Thyroid gland (tissue), 4 donors: Measurements from ENCODE around the gene GADD45A. TPM values are rescaled to one million over a fixed set of nuclear protein-coding genes. Genes with fewer than 3 reads are reported as not detected.
"Not testable (repeated sequence)": the region's sequence is repeated elsewhere in the genome, so short reads cannot be mapped to it uniquely, and the experiment has no call there.

ENCODE experiments used
- DNase-seq, 2 donors: peaks; one replicate each; pipeline ENCODE4 v3.0.0-alpha.2; 2019
- H3K27ac ChIP-seq, 3 donors: fragments of 200-600 bp; sonication (generic); 1 replicate in 2 of 3; 2 replicates in 1 of 3; pipeline ENCODE4 v1.5.1; 2016 to 2019; ENCODE audit warnings: mild to moderate bottlenecking in 1 of 3, moderate library complexity in 1 of 3
- H3K27me3 ChIP-seq: fragments of 200-600 bp; sonication (generic); one replicate; pipeline ENCODE4 v1.5.1; 2019
- H3K36me3 ChIP-seq, 2 donors: fragments of 200-600 bp; sonication (generic); one replicate each; pipeline ENCODE4 v1.5.1; 2016 to 2019
- H3K4me1 ChIP-seq, 2 donors: fragments of 200-600 bp; sonication (generic); one replicate each; pipeline ENCODE4 v1.5.1; 2017 to 2019
- H3K4me3 ChIP-seq, 3 donors: fragments of 200-600 bp; sonication (generic); replicated peaks in 1 of 3; 1 replicate in 2 of 3; 2 replicates in 1 of 3; pipeline ENCODE4 v1.5.1; 2016; ENCODE audit warnings: mild to moderate bottlenecking in 1 of 3
- H3K9me3 ChIP-seq: fragments of 200-600 bp; sonication (generic); one replicate; pipeline ENCODE4 v1.5.1; 2017
- POLR2A ChIP-seq, 2 donors: fragments of 450-650 bp; IDR thresholded peaks; one replicate each; pipeline ENCODE4 v1.6.1; 2017; ENCODE audit warnings: antibody characterized with exemption in 2 of 2, mild to moderate bottlenecking in 2 of 2, moderate library complexity in 1 of 2
- WGBS, 2 donors: methylation state at CpG; one replicate each; pipeline ENCODE4 v1.1.5; 2017; 5-methylcytosine and 5-hydroxymethylcytosine counted together
- intact Hi-C: fragments of 100-400 bp; cut with DNase I; formaldehyde crosslinking; loops from one replicate; pipeline ENCODE4 v1.15.1; 2023
- total RNA-seq, 4 donors: library from RNA; depleted of rRNA; stranded (reverse); fragments of >200 nt; gene quantifications; one replicate each; pipeline ENCODE4 v1.2.3, GENCODE V29; 2016
- TF ChIP-seq, protein P1 (sequence below), 6 experiments: fragments of 200-600 bp in 3 of 6; fragments of 450-650 bp in 3 of 6; sonication (generic) in 3 of 6; IDR thresholded peaks; one replicate each; pipeline ENCODE4 v1.5.1; 2016 to 2019; ENCODE audit warnings: antibody characterized with exemption in 6 of 6, mild to moderate bottlenecking in 2 of 6, inconsistent platforms in 1 of 6, moderate library complexity in 1 of 6

Gene GADD45A
- total RNA-seq, 4 donors from 2014 or later: 27.2 to 95.5 (median 62.9) TPM

DNA sequence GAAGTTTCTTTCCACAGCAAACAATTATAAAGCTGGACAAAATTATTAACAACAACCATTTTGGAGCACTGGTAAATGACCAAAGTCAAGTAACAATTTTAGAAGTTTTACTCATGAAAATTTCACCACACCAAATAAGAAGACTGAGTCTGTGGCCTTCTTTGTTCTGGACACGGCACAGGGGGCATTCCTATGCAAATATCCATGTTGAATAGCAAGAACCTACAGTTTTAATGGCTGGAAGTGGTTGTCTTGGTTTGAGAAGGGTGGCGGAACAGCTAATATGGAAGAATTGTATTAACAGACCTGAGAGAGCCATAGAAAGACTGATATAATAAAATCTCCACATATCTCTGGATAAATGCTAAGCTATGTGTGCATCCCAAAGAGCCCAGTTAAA is 29.4 kb upstream of the GADD45A start:
- Histone ChIP-seq H3K27ac (no peak overlapping the region), H3K4me3 (no peak overlapping the region), H3K36me3 (no peaks in the 10 kb centered on the region), H3K4me1 (no peaks in the 10 kb centered on the region), H3K27me3 (no peaks in the 10 kb centered on the region), H3K9me3 (no peaks in the 10 kb centered on the region)
- DNase-seq: no peak
- TF ChIP-seq, protein P1, sequence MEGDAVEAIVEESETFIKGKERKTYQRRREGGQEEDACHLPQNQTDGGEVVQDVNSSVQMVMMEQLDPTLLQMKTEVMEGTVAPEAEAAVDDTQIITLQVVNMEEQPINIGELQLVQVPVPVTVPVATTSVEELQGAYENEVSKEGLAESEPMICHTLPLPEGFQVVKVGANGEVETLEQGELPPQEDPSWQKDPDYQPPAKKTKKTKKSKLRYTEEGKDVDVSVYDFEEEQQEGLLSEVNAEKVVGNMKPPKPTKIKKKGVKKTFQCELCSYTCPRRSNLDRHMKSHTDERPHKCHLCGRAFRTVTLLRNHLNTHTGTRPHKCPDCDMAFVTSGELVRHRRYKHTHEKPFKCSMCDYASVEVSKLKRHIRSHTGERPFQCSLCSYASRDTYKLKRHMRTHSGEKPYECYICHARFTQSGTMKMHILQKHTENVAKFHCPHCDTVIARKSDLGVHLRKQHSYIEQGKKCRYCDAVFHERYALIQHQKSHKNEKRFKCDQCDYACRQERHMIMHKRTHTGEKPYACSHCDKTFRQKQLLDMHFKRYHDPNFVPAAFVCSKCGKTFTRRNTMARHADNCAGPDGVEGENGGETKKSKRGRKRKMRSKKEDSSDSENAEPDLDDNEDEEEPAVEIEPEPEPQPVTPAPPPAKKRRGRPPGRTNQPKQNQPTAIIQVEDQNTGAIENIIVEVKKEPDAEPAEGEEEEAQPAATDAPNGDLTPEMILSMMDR (IDR thresholded peaks at IDR 0.05): no peak
- no peak for TF ChIP-seq POLR2A (IDR thresholded peaks at IDR 0.05)
- 90 to 95% methylated on average over 2 of the region's 2 CpGs for WGBS, 2 donors
- intact Hi-C loops: no loop called here

DNA sequence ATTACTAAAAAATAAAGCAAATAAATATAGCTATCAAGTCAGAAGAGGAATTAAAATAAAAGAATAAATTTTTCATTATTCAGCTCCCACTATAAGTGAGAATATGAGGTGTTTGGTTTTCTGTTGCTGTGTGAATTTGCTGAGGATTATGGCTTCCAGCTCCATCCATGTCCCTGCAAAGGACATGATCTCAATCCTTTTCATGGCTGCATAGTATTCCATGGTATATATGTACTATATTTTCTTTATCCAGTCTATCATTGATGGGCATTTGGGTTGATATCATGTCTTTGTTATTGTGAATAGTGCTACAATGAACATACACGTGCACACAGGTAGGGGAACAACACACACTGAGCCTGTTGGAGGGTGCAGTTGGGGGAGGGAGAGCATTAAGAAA is 27.8 kb upstream of the GADD45A start:
- intact Hi-C loops: not testable (repeated sequence)

DNA sequence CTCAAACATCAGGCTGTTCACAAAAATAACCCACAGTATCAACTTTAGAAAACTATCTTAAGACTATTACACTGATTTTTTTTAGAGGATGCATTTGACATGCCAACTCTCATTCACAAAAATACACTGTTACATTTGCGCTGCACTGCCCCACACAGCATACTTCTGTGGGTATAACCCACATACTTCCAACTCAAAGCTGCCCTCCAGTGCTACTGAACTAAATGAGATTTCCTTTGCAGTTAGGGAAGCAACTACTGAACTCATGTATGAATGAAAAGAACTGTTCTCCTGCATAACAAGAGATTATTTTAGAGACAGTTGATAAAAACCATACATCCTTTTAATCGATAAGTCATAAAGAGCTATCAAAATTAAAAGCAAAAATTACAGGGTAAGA is 25.8 kb upstream of the GADD45A start:
- TF ChIP-seq, protein P1 (IDR thresholded peaks at IDR 0.05): no peak
- no peak for TF ChIP-seq POLR2A (IDR thresholded peaks at IDR 0.05)
- 88 to 95% methylated on average over 2 of the region's 2 CpGs for WGBS, 2 donors
- intact Hi-C loops: no loop called here
- no peaks in the 10 kb centered on the region for H3K4me1 ChIP-seq
- H3K27ac ChIP-seq: no peak overlapping the region
- no peaks in the 10 kb centered on the region for H3K9me3 ChIP-seq
- no peaks in the 10 kb centered on the region for H3K27me3 ChIP-seq
- H3K4me3 ChIP-seq: no peak overlapping the region
- no peak for DNase-seq
- no peaks in the 10 kb centered on the region for H3K36me3 ChIP-seq

More for the DNA sequence above, 27.8 kb upstream of the GADD45A start:
- H3K4me1 ChIP-seq, H3K36me3 ChIP-seq, H3K27me3 ChIP-seq, H3K27ac ChIP-seq, DNase-seq, H3K4me3 ChIP-seq, H3K9me3 ChIP-seq: not testable (repeated sequence)
- WGBS, 2 donors: 86 to 100% methylated on average over 1 of the region's 1 CpG

DNA sequence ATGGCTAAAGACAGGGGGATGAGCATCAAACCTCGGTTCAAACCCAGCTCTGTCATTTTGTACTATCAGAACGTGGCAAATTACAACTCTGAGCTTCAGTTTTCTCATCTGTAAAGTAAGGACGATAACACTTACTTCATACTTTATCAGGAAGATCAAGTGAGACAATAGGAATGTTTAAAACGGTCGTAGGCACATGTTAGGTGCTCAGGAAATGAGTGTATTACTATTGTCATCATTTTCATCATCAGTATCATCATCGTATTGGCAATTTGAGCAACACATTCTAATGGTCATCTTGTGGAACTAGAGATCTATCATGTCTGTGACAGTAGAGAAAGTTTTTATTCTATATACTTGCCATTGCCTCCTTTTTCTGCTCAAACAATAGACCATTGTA is 22.1 kb upstream of the GADD45A start:
- intact Hi-C loops: no loop called here
- Histone ChIP-seq H3K36me3 (no peaks in the 10 kb centered on the region), H3K27ac (no peak overlapping the region), H3K27me3 (no peaks in the 10 kb centered on the region), H3K9me3 (no peaks in the 10 kb centered on the region), H3K4me3 (no peak overlapping the region), H3K4me1 (no peaks in the 10 kb centered on the region)
- DNase-seq: no peak
- TF ChIP-seq, protein P1 (IDR thresholded peaks at IDR 0.05): no peak
- no peak for TF ChIP-seq POLR2A (IDR thresholded peaks at IDR 0.05)
- 75 to 78% methylated on average over 6 of the region's 6 CpGs for WGBS, 2 donors

DNA sequence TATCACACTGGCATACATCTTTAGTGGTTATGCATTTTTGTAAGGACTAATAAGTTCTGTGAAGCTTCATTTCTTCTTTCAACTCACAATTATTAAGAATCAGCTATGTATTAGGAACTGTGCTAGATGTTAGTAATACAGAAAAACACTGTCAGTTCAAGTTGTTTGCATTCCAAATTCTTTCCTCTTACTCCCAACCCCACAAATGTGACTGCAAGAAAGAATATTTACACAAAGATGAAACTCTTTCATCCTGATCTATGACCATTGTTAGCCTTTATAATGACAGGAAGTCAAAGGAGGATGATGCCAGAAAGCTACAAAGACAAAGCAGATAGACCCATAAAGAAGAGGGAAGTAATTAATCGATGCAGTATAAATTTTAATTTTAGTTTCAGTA is 21.0 kb upstream of the GADD45A start:
- Histone ChIP-seq H3K27me3 (no peaks in the 10 kb centered on the region), H3K4me1 (no peaks in the 10 kb centered on the region), H3K9me3 (no peaks in the 10 kb centered on the region), H3K4me3 (no peak overlapping the region), H3K27ac (no peak overlapping the region), H3K36me3 (no peaks in the 10 kb centered on the region)
- intact Hi-C loops: no loop called here
- no peak for DNase-seq
- WGBS, 2 donors: 67 to 75% methylated on average over 1 of the region's 1 CpG
- TF ChIP-seq, protein P1 (IDR thresholded peaks at IDR 0.05): no peak
- TF ChIP-seq POLR2A (IDR thresholded peaks at IDR 0.05): no peak

DNA sequence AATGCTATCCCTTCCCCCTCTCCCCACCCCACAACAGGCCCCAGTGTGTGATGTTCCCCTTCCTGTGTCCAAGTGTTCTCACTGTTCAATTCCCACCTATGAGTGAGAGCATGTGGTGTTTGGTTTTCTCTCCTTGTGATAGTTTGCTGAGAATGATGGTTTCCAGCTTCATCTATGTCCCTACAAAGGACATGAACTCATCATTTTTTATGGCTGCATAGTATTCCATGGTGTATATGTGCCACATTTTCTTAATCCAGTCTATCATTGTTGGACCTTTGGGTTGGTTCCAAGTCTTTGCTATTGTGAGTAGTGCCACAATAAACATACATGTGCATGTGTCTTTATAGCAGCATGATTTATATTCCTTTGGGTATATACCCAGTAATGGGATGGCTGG is 19.7 kb upstream of the GADD45A start:
- intact Hi-C loops, H3K9me3 ChIP-seq, H3K4me3 ChIP-seq, H3K27me3 ChIP-seq, DNase-seq, H3K4me1 ChIP-seq, H3K27ac ChIP-seq, H3K36me3 ChIP-seq: not testable (repeated sequence)
